Activated CD8-positive, alpha-beta memory T cell treated with anti-CD3 and anti-CD28 coated beads, Interleukin-2, amount 50 U/mL, for 1 hour (primary cell): ENCODE data around the gene SELENOK.
"Not testable (repeated sequence)": the region's sequence is repeated elsewhere in the genome, so short reads cannot be mapped to it uniquely, and the experiment has no call there.

Experiments used
- DNase-seq: peaks from one replicate; pipeline ENCODE4 v3.0.0-alpha.2; 2020; ENCODE audit errors: extremely low read depth

The SELENOK gene

GRCh38 chr3:53891497-53892285, at the start of gene SELENOK:
SELENOK (minus strand) TSS chr3:53891859.
- peak; percentile 96 for DNase-seq

GRCh38 chr3:53941184-53941583, 49.5 kb upstream of the SELENOK start:
- DNase-seq, result no peak

GRCh38 chr3:53940623-53941022, 49.0 kb upstream of the SELENOK start:
- no peak for DNase-seq

DNA sequence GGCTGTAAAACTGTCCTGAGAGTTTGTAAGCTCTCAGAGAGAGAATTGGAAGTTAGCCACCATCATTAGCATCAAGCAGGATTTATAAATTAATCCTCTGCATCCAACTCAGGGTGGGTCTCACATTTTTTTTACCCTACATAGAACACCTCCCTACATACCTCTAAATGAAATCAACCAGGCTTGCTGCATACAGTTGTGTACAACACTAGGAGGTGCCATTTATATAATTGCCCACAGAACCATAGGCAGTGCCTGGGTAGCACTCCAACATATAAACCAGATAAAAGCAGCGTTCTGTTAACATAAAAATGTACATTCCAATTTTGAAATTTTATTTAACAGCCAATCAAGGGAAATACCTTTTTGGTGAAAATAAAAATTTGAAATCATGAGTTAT, 48.2 kb upstream of the SELENOK start:
- DNase-seq, result no peak

DNA sequence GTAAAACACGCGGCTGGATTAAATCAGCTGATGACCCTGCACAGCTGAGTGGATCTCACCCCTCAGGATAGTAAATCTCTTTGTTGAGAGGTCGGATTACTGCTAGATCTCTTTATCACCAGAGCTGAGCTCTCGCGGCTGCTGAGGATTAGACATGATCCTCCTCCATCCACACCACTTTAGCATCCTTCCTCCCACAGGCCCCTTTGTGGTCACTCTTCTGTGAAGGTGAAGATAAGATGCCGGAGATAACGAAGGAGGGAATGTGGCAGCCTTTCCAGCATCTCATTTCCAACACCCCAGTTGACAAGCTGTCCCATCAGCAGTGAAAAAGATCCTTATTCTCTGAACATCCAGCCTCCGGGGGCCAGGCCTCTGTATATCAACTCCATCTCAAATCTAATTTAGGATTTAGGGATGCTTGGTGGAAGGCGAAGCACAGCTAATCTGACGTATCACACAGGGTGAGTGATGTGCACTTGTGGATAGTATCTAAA, 47.5 kb upstream of the SELENOK start:
- DNase-seq, result no peak

- DNase-seq, result no peak
These were observed 47.0 kb upstream of the SELENOK start for GRCh38 chr3:53938645-53939044.

DNA sequence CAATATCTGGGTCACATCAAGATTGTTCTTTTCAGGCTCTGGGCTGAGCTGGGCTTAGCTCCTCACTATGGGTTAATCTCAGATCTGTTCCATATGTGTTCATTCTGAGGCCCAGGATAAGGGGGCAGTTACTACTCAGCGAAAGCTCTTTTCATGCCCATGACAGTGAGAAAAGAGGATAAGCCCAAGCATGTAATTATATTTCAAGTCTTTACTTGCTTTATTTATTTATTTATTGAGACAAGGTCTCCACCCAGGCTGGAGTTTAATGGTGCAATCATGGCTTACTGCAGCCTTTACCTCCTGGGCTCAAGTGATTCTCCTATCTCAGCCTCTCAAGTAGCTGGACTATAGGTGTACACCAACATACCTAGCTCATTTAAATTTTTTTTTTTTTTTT, 44.7 kb upstream of the SELENOK start:
- DNase-seq, result no peak

GRCh38 chr3:53935283-53935901, 43.7 kb upstream of the SELENOK start:
- DNase-seq, result no peak

DNA sequence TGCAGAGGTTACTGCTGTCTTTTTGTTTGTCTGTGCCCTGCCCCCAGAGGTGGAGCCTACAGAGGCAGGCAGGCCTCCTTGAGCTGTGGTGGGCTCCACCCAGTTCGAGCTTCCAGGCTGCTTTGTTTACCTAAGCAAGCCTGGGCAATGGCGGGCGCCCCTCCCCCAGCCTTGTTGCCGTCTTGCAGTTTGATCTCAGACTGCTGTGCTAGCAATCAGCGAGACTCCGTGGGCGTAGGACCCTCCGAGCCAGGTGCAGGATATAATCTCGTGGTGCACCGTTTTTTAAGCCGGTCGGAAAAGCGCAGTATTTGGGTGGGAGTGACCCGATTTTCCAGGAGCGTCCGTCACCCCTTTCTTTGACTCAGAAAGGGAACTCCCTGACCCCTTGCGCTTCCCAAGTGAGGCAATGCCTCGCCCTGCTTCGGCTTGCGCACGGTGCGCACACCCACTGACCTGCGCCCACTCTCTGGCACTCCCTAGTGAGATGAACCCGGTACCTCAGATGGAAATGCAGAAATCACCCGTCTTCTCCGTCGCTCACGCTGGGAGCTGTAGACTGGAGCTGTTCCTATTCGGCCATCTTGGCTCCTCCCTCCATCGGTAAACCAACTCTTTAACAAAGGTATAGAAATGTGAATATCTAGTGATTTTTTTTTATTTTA, 35.7 kb upstream of the SELENOK start:
- not testable (repeated sequence) for DNase-seq

DNA sequence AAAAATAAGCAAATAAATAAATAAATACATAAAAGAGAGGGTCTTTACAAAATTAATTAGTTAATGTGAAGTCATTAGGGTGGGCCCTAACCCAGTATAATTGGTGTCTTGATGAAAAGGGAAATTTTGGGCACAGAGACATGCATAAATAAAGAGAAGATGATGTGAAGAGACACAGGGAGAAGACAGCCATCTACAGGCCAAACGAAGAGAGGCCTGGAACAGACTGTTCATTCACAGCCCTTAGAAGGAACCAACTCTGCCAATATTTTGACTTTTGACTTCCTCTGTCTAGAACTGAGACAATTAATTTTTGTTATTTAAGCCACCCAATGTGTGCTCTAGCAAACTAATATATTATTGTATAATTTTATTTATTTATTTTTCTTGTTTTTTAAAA, 29.6 kb upstream of the SELENOK start:
- DNase-seq, result no peak

GRCh38 chr3:53919741-53920140, 28.1 kb upstream of the SELENOK start:
- DNase-seq, result no peak

- no peak for DNase-seq
These were observed 21.7 kb upstream of the SELENOK start for GRCh38 chr3:53913401-53913800.

DNA sequence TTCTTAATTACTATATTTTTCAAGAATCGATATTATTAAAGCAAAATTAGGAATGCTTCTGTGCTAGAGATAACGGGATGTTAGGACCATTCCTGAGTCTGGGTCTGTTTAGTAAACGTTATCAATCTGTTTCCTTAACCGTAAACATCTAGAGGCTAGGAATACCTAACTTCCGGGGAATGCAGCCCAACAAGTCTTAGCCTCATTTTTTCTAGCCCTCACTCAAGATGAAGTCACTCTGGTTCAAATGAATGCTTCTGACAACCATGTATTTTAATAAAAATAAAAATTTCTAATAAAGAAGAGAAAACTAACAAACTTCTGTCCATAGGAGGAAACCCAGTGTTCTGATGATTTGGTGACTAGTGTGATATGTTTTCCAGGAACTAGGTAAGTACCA, 11.1 kb upstream of the SELENOK start:
- DNase-seq, result no peak

- no peak for DNase-seq
These were observed 10.4 kb upstream of the SELENOK start for GRCh38 chr3:53902067-53902466.

DNA sequence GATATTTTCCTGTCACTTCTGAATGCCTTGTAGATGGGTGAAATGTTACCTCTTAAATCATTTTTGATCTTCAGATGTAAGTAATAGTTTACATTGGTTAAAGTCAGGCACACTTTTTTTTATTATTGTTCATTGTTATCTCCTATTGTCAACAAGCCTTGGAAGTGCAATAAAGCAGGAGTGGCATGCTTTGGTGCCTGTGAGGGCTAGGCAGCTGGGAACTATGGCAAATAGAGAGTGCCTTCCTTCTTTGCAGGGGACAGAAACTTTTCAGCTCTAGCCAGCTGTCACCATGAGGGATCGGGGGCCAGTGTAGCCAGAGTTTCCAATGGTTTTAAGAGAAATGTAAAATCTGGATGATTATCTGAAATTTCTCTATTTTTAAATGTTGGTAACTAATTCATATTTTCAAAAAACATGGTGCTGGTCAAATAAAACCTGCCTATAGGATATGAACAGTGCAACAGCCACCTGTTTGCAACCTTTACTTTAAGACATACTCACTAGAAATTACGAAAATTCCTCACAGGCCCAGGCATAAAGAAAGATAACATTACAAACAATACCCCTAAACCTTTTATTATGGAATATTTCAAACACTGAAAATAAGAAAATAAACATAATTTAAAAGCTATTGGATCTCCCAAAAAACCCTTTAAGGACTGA, 9.1 kb upstream of the SELENOK start:
- no peak for DNase-seq

GRCh38 chr3:53899750-53900149, 8.1 kb upstream of the SELENOK start:
- no peak for DNase-seq

GRCh38 chr3:53892286-53892637, 603 bp upstream of the SELENOK start:
- no peak for DNase-seq

DNA sequence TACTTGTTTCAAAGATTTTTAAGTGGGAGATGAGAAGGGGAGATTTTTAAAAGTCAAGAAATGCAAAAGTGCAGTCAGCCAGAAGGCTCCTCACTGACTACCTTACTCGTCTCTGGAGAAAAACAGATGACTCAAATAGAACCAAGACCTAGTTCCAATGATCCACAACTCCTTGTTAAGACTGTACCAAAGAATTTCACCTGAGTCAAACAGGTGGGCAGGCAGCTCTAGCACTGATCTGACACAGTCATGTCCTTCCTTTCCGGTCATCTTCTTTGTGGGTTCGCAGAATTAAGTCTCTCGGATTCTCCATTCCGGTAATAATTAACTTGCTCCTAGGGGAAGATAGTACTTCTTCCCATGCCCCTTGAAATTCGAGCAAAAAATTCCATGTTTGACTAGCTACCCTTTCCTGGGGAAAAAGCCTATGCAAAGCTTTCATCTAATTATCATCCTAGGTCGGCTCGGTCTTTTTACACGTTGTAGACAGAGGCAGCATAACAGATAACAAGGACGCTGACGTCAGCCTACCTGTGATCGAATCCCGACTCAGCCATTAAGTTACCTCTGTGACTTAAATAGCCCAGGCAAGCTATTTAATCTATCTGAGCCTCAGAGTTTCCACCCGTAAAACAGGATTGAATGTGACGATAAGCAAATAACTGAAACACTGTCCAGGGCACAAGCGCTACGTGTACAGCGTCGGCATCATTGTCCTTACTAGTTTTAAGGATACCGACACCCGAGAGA, 758 bp downstream of the SELENOK start:
- DNase-seq, result peak; percentile 59

DNA sequence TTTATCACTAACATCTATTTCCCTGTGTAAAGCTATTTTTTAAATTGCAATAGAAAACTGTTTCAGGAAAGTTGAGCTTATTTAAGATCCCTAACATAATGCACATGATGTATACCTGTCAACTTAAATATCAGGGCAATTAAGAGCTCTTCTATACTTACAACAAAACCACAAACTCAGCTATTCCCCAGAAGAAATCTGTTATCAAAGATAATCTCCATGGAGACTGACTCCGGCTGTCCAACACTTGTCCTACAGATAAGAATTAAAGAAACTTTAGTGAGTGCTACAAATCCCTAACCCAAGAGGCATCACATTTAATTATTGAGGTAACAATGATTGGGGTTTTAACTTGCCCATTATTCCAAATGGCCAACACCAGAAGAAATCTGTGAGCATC, 3.4 kb downstream of the SELENOK start:
- DNase-seq, result no peak

DNA sequence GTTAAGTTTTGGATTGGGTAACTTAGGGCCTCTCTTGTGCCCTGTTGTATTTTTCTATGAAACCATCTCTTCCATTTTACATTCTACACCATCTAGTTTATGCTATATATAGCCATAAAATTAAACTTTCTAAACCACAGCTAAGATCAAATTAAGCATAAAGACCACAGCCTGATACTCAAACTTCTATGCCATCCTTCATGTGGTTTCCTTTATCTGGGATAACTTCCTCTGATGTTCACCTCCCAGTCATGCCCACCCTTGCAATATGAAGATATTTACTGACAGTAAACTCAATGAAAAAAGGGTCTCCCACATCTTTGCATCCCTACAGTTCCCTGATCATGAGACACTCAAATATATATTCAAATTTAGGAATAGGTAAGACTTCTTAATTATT, 4.2 kb downstream of the SELENOK start:
- no peak for DNase-seq

- no peak for DNase-seq
These were observed 6.4 kb downstream of the SELENOK start for GRCh38 chr3:53885239-53885638.

DNA sequence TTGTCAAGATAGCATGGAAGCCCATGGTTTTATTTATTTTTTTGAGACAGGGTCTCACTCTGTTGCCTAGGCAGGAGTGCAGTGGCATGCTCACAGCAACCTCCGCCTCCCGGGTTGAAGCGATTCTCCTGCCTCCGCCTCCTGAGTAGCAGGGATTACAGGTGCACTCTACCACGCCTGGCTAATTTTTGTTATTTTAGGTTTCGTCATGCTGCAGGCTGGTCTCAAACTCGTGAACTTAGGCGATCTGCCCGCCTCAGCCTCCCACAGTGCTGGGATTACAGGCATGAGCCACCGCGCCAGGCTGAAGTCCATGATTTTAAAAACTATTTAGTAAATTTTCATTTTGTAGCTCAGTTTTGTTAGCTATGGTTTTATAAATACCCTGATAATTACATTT, 7.0 kb downstream of the SELENOK start:
- DNase-seq, result no peak
